ENCODE measurements around the gene STRN3. TPM values are rescaled to one million over a fixed set of nuclear protein-coding genes. Genes with fewer than 3 reads are reported as not detected.

Gene STRN3, protein sequence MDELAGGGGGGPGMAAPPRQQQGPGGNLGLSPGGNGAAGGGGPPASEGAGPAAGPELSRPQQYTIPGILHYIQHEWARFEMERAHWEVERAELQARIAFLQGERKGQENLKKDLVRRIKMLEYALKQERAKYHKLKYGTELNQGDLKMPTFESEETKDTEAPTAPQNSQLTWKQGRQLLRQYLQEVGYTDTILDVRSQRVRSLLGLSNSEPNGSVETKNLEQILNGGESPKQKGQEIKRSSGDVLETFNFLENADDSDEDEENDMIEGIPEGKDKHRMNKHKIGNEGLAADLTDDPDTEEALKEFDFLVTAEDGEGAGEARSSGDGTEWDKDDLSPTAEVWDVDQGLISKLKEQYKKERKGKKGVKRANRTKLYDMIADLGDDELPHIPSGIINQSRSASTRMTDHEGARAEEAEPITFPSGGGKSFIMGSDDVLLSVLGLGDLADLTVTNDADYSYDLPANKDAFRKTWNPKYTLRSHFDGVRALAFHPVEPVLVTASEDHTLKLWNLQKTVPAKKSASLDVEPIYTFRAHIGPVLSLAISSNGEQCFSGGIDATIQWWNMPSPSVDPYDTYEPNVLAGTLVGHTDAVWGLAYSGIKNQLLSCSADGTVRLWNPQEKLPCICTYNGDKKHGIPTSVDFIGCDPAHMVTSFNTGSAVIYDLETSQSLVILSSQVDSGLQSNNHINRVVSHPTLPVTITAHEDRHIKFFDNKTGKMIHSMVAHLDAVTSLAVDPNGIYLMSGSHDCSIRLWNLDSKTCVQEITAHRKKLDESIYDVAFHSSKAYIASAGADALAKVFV
- total RNA-seq = 51.1 and 59.7 TPM in 2 replicates

DNA sequence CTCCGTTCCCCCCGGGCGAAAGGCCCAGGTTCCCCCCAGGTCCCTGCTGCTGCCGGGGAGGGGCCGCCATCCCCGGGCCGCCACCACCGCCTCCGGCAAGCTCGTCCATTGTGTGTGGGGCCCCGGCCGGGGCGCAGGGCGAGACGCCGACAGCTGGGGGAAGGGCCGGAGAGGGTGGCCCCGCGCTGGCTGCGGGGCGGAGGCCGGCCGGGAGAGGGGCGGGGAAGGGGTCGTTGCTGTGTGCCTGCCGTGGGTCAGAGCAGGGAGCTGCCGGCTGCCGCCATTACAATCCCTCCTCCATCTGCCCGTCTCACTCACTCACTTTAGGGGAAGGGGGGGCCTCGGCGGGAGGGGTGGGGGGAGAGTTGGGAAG is at the start of gene STRN3:
TSS of gene STRN3 (minus strand) at position 303 of the 373 bp plus-strand sequence. CDS start at position 109, 194 bp downstream.

DNA sequence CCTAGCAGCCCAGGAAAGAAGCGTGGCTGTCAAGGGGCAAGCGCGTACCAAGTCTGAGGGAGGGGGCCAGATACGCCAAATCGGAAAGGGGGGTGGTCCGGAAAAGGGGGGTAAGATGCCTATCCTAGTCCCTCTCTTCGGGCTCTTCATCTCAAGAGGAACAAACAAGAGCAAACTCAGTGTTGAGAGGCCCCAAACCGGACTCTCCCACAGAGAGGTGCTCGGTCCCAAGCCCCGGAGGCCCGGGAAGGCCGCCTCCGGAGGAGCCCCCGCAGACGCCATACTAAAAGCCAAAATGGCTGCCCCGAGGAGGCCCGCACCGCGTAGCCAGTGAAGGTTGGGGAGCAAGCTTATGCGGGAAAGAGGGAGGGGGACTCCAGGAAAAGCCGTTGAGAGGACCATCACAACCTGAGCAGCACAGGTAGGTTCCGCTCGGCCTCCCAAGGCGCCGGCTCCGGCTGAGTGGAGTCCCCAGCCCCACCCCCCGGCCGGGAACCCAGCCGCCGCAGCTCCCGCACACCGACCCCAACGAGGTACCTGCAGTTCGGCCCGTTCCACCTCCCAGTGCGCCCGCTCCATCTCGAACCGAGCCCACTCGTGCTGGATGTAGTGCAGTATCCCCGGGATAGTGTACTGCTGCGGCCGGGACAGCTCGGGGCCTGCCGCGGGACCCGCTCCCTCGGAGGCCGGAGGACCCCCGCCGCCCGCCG is 657 bp downstream of the STRN3 start, which contains the start of gene AP4S1:
TSS of gene AP4S1 (plus strand) at position 283 of the 710 bp plus-strand sequence. CDS start 40,548 bp downstream, outside the sequence.

DNA sequence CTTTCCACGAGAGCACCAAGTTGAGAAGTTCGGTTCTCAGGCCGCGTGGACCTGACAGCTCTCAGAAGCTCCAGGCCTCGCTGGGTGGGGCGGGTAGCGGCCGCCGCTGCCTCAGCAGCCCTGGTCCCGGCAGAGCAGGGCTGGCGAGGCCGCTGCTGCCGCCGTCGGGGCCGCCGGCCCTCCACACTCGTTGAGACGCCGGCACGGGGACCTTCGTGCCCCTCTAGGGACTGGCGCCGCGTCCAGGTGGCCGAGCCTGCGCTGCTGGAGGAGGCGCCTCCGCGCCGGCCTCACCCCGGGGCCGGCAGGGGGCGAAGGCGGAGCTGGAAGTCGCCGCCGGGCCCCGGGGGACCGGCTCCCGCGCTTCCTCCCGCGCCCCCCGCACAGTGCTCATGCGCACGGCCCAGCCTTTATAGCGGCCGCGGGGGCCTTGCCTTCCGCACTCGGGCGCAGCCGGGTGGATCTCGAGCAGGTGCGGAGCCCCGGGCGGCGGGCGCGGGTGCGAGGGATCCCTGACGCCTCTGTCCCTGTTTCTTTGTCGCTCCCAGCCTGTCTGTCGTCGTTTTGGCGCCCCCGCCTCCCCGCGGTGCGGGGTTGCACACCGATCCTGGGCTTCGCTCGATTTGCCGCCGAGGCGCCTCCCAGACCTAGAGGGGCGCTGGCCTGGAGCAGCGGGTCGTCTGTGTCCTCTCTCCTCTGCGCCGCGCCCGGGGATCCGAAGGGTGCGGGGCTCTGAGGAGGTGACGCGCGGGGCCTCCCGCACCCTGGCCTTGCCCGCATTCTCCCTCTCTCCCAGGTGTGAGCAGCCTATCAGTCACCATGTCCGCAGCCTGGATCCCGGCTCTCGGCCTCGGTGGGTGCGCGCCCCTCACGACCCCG is 151.8 kb downstream of the STRN3 start, which contains the start of gene COCH:
TSS of gene COCH (plus strand) at position 440 of the 879 bp plus-strand sequence. CDS start at position 820, 380 bp downstream.

Small RNA genes within 50 kb of the gene (small RNA-seq; reads per million reads assigned to genes)
- gene HIGD1AP17 = not detected
- gene MIR624 = 0.56 reads per million

Other genes starting within 250 kb of the STRN3 start
- gene COCH, start 151.8 kb downstream of the STRN3 start, total RNA-seq = 0.57 and 1.3 TPM in 2 replicates
- 7.0 and 7.4 TPM in 2 replicates for gene AP4S1, start 730 bp downstream of the STRN3 start, total RNA-seq
- gene HECTD1, start 181.4 kb upstream of the STRN3 start, total RNA-seq = 267 and 298 TPM in 2 replicates

Data from thoracic aorta endothelial cell (primary cell).